NT2/D1 (cell line): ENCODE measurements around the gene SVBP.
"Not testable (repeated sequence)": the region's sequence is repeated elsewhere in the genome, so short reads cannot be mapped to it uniquely, and the experiment has no call there.

Source experiments
- YY1 ChIP-seq: IDR thresholded peaks from 2 replicates; pipeline ENCODE4 v1.6.1; 2011; ENCODE audit not compliant: insufficient read length, insufficient read depth
- ZNF274 ChIP-seq: IDR thresholded peaks from 2 replicates; pipeline ENCODE4 v1.6.1; 2011; ENCODE audit warnings: mild to moderate bottlenecking, low read depth, low read length

DNA sequence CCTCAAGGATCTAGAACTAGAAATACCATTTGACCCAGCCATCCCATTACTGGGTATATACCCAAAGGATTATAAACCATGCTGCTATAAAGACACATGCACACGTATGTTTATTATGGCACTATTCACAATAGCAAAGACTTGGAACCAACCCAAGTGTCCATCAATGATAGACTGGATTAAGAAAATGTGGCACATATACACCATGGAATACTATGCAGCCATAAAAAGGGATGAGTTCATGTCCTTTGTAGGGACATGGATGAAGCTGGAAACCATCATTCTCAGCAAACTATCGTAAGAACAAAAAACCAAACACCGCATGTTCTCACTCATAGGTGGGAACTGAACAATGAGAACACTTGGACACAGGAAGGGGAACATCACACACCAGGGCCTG, 2.4 kb downstream of the SVBP start:
- not testable (repeated sequence) for TF ChIP-seq YY1, ZNF274
